NCI-H1930 (cell line): ENCODE data around the gene SLC14A1.
"Not testable (repeated sequence)": the region's sequence is repeated elsewhere in the genome, so short reads cannot be mapped to it uniquely, and the experiment has no call there.

ENCODE experiments used
- DNase-seq, 2 experiments: peaks; one replicate each; lab custom pipeline; 2025; lab: John Stamatoyannopoulos, UW

Gene SLC14A1

GRCh38 chr18:45757005-45757404, 33.0 kb downstream of the SLC14A1 start:
- DNase-seq: no peak

DNA sequence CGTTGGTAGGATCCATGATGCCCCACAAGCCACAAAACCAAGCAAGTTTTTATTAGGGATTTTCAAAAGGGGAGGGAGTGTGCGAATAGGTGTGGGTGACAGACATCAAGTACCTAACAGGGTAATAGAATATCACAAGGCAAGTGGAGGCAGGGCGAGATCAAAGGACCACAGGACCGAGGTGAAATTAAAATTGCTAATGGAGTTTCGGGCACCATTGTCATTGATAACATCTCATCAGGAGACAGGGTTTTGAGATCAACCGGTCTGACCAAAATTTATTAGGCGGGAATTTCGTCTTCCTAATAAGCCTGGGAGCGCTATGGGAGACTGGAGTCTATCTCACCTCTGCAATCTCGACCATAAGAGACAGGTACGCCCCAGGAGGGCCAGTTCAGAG, 33.7 kb downstream of the SLC14A1 start:
- DNase-seq: not testable (repeated sequence)

- DNase-seq: no peak
Observed at GRCh38 chr18:45760462-45761036, 36.6 kb downstream of the SLC14A1 start.

GRCh38 chr18:45761512-45762114, 37.6 kb downstream of the SLC14A1 start:
- no peak for DNase-seq

DNA sequence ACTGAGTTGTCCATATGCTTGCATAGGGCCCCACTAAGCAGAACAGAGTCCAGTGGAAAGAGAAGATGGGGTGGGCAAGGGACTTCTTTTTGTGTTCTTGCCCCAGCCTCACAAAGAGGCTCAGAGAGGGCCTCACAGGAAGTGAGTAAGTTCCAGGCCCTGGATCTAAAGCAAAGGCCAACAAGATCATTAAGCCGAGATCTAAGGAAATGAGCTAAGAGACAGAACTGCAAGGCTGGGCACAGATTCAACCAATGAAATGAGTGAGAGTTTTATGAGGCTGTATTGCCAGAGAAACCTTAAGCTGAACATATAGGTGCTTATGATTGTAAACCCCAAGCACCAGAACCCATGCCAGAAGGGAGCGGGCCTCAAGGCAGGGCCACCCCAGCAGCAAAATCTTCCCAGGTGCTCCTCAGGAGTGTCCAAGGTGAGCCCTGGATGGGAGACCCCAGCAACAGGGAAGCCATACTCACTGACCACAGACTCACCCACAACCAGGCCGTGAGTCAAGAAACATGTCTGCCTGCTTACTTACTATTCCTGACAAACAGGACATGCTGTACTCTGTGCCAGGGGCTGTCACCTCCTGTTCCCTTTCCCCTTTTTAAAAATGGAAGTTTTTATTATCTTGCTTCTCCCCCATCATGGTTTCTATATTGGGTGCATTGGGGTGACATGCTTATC, 40.2 kb downstream of the SLC14A1 start:
- DNase-seq: no peak

DNA sequence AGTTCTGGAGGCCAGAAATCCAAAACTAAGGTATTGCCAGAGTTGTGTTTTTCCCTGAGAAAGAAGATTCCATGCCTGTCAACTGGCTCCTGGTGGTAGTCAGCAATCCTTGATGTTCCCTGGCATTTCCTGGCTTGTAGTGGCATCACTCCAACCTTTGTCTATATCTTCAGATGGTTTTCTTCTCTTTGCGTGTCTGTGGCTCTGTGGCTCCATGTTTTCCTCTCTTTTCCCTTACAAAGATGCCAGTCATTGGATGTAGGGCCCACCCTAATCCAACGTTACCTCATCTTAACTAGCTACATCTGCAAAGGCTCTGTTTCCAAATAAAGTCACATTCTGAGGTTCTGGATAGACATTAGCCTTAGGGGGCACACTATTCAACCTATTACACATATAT, 41.8 kb downstream of the SLC14A1 start:
- DNase-seq: no peak

DNA sequence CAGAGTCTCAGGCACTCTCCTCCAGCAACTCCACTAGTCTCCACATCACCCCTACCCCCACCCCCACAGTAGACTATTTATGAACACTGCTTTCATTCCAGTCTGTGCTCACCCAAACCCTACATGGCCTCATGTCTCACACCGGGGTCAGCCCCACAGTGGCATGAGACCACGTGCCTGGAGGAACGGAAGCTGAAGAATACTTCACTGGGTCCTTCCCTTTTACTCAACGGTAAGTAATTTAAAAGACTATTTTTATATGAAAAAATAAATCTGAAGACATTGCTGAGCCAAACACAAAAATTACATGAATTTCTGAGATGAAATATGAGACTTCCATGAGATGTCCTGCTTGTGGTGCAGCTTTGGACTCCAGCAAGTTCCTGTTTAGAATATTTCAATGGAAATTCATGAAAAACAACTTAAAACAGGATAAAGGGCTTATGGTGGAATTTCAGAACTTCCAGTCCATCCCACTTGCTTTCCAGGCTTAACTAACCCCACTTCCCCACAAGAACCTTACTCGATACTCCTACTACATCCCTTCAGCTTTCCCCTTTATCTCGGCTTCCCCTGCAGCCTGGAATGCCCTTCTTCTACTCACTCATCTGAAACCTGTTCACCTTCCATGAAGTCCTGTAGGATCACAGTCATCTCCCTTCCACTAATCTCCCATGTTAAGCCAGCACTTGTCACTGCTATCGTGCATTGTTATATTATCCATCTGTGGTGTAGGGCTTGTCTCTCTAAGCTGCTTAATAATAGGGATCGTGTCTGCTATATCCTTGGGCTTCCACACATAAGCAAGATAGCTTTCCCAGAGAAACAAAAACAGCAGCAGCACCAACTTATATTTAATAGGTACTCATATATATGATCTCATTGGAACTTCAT, 47.9 kb downstream of the SLC14A1 start:
- no peak for DNase-seq

GRCh38 chr18:45774065-45774521, 50.1 kb downstream of the SLC14A1 start:
- DNase-seq: no peak

- DNase-seq: no peak
Observed at GRCh38 chr18:45775241-45775676, 51.3 kb downstream of the SLC14A1 start.

DNA sequence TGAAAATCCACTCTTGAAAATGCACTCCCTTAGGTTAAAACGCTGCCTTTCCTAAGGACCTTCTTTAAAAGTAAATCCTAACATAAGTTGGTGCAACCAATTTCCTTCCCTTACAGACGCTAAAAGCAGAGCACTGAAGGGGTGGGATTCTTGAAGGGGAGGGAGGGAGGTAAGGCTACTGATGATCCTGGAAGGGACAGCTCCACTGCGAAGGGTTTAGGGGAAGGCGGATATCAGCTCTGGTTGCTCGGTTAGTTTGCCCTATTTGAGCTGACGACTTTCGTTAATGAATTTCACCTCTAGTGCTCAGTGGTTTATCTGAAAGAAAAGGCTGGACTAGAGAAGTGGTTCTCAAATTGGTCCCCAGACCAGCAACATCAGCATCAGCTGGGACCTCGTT, 51.8 kb downstream of the SLC14A1 start:
- no peak for DNase-seq

- DNase-seq: no peak
Observed at GRCh38 chr18:45777393-45777792, 53.4 kb downstream of the SLC14A1 start.

DNA sequence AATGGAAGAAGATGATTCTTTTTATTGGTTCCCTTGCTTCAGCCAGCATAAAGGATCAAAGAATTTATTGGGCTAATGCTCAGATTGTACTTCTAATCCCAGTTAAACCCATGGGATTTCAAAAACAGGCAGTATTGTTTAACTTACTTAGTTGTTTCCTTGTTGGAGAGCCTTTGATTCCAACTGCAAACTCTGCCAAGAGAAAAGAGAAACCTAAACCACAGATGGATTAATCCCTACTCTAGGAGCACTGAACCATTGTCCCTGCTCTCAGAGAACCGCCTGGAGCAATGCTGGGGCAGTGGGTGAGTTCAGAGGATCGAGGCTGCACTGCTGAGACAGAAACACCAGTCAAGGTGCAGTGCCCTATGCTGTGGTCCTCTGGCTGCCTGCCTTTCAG, 56.6 kb downstream of the SLC14A1 start:
- no peak for DNase-seq

DNA sequence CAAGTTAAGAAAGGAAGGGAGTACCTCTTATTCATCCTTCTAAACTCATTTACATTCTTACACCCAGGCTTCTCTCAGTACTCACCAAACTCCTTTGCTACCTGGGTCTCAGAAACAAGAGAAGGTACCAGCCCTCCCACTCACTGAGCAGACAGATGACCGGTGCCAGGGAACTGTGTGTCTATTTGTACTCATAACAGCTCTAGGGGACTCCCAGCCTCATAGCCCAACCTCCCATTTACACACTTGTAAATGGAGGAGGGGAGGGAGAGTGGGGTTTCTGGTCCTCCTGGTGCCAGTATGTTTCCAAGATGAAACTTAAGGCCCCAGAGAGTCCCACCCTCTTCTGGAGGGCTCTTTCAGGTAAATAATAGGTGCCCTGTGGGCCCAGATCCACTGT, 58.7 kb downstream of the SLC14A1 start:
- DNase-seq: no peak

GRCh38 chr18:45783097-45784075, 59.4 kb downstream of the SLC14A1 start:
- no peak for DNase-seq

GRCh38 chr18:45785134-45785533, 61.2 kb downstream of the SLC14A1 start:
- no peak for DNase-seq

GRCh38 chr18:45786941-45787340, 63.0 kb downstream of the SLC14A1 start:
- DNase-seq: no peak

DNA sequence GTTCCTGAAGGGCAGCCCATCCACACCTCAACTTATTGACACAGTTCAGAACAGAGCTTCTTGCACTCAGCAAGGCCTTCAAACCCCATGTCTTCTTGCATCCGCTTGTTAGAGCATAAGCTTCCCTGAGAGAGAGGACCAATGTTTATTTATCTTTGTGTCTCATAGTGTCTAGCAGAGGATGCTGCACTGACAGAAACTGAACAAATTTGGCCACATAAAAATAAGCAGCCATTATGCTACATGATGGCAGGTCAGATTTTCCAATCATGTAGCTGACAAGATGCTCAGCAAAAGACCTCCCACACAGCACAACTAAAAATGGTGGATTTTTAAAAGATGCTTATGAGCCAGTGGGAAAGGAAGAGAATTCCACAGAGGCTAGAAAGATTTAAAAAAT, 63.4 kb downstream of the SLC14A1 start:
- DNase-seq: no peak

GRCh38 chr18:45788861-45789260, 64.9 kb downstream of the SLC14A1 start:
- no peak for DNase-seq

DNA sequence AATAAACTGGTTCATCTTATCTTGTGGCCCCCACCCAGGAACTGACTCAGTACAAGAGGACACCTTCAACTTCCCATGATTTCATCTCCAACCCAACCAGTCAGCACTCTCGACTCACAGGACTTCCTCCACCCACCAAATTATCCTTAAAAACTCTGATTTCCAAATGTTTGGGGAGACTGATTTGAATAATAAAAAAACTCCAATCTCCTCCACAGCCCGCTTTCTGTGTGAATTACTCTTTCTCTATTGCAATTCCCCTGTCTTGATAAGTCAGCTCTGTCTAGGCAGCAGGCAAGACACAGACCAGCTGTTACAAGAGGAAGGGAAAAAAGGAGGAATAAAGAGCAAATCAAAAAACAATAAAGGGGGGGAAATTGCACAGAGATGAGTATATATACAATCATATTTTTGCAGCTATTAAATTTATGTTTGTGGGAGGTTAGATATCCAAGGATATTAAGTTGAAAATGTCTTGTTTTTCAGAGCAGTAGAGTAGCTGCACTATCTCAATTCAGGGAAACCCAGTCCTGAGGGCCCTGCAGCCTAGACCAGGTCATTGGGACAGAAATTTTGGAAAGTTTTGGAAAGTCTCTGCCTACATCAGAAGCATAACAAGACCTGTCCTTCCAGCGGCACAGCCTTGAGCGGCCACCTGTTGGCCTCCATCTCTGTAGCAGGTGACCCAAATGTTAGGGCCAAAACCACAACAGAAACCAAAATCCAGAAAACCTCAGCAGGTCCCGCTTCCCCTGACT, 68.7 kb downstream of the SLC14A1 start:
- no peak for DNase-seq

GRCh38 chr18:45793264-45793965, 69.4 kb downstream of the SLC14A1 start:
- no peak for DNase-seq
